Heart right ventricle (tissue), 16 donors: ENCODE data around the gene ABAT. TPM values are rescaled to one million over a fixed set of nuclear protein-coding genes. Genes with fewer than 3 reads are reported as not detected.
A peak's percentile ranks its signal among the peaks of the same experiment; 100 is the strongest.

Experiments
- ATAC-seq, 8 donors: fragments of 200-7000 bp; cut with Tn5 transposase; one replicate each; pipeline ENCODE4 v1.9.1; 2020; ENCODE audit warnings: mild to moderate bottlenecking in 8 of 8, moderate library complexity in 8 of 8, moderate number of reproducible peaks in 1 of 8
- DNase-seq, 2 donors: peaks; one replicate each; pipeline ENCODE4 v3.0.0-alpha.2; 2020
- H3K27ac ChIP-seq, 10 donors: fragments of 200-600 bp; sonication (generic) in 2 of 10; one replicate each; pipeline versions ENCODE4 v1.5.0 to v1.8.0; 2020 to 2022; ENCODE audit warnings: mild to moderate bottlenecking in 3 of 10
- H3K27me3 ChIP-seq, 7 donors: fragments of 200-600 bp; one replicate each; pipeline ENCODE4 v1.8.0; 2021 to 2022; ENCODE audit warnings: mild to moderate bottlenecking in 2 of 7
- H3K36me3 ChIP-seq, 9 donors: fragments of 200-600 bp; sonication (generic) in 1 of 9; one replicate each; pipeline versions ENCODE4 v1.5.0 to v1.8.0; 2020 to 2022; ENCODE audit warnings: mild to moderate bottlenecking in 2 of 9
- H3K4me1 ChIP-seq, 9 donors: fragments of 200-600 bp; sonication (generic) in 1 of 9; one replicate each; pipeline versions ENCODE4 v1.5.0 to v1.8.0; 2020 to 2022; ENCODE audit warnings: mild to moderate bottlenecking in 4 of 9
- H3K4me3 ChIP-seq, 10 donors: fragments of 200-600 bp; sonication (generic) in 2 of 10; one replicate each; pipeline versions ENCODE4 v1.5.0 to v1.8.0; 2020 to 2022; ENCODE audit warnings: mild to moderate bottlenecking in 7 of 10, moderate library complexity in 2 of 10
- H3K9me3 ChIP-seq, 11 donors: fragments of 200-600 bp in 10 of 11; sonication (generic) in 2 of 11; one replicate each; pipeline versions ENCODE4 v1.5.0 to v1.8.0; 2013 to 2022; ENCODE audit warnings: mild to moderate bottlenecking in 2 of 11, control low read depth in 1 of 11, moderate library complexity in 1 of 11
- WGBS, 2 donors: extraction: QIAGEN DNeasy Blood & Tissue Kit; methylation state at CpG; one replicate each; pipeline ENCODE4 v1.1.7; 2013; ENCODE audit warnings: inconsistent platforms in 1 of 2; 5-methylcytosine and 5-hydroxymethylcytosine counted together
- intact Hi-C, 10 donors: fragments of 100-400 bp; cut with DNase I; formaldehyde crosslinking; loops; one replicate each; pipeline versions ENCODE4 v1.11.1 to v1.14.2; 2022
- polyA plus RNA-seq, 2 donors: library from polyadenylated mRNA; stranded (reverse); fragments of 200-250 nt; gene quantifications; one replicate each; pipeline ENCODE4 v1.2.3, GENCODE V29; 2013
- total RNA-seq, 10 donors: library from RNA; stranded (reverse); fragmentation: NEBNext Ultra II Directional in 3 of 10; extraction: Animal tissue kit (Norgen Biotek cat#: 25700) in 3 of 10; gene quantifications; one replicate each; pipeline versions ENCODE4 v1.2.1 to v1.2.4, GENCODE V29; 2021 to 2023
- TF ChIP-seq, protein P1 (sequence below), 9 donors: fragments of 200-600 bp; sonication (generic) in 2 of 9; IDR thresholded peaks; one replicate each; pipeline versions ENCODE4 v1.5.0 to v1.8.0; 2021 to 2022; ENCODE audit warnings: antibody characterized with exemption in 9 of 9, mild to moderate bottlenecking in 5 of 9, moderate library complexity in 1 of 9
- donor health status: Arrhythmogenic right ventricular cardiomyopathy.
- donor health status: ischemic (EF 13 %, LVEDD 7.1; RV severe dilation, severe dysfunction).
- donor health status: healthy with polysubstance abuse.
- donor health status: DM: no; HTN: yes; CAD: no.
- donor health status: DM: no; HTN: no; CAD: no.
- donor health status: ischemic (EF 25% LVEDD 6.9; RV normal size, moderate dysfunction).
- donor health status: ischemic (EF 25% LVEDD 5.7; RV mildly dilated, moderate dysfunction).
- donor health status: healthy.
- donor health status: DM: yes; HTN: yes; CAD: no.
- donor health status: Ischemic cardiomyopathy.
- donor health status: ischemic (EF 35%, LVEDD 5.7; RV mildly dilated, moderate dysfunction).
- donor health status: nonischemic (EF 11% LVEDD 7.7; RV severe dilation, severe dysfunction).
- donor health status: DM: yes; HTN: yes; CAD: no.
- donor health status: PGD.
- donor health status: ischemic (EF 29% LVEDD 5.4; RV normal size, mild dysfunction).
- donor health status: nonischemic (EF 23%, LVEDD 6.1; RV moderate dilation, normal function).

The ABAT gene
- total and polyA plus RNA-seq, 12 donors: 2.2 to 35.9 (median 14.0) TPM

DNA sequence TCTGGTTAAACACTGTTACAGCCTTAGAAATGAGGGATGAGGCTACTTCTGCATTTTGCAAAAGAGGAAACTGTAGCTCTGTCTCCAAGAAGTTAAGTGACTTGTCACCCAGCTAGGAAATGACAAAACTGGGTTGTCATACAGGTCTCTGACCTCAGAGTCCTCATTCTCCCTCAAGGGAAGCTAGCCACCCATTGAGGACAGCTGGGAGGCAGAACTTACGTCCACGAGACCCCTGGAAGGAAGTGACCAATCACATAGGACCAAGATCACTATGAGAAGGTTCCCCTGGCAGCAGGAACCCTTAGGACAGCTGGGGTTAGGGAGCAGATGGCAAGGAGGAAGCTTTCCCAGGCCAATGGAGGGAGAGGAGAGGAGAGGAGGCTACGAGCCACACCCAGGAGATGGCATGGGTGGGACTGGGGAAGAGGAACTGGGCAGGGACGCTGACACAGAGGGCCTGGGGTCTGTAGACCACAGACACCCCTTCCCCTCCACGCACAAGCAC is 41.7 kb upstream of the ABAT start:
- Histone ChIP-seq H3K36me3 (peaks cover 0 to 100% (median 68%) of the 10 kb centered on the region in 9 donors), H3K27ac (peak overlapping the region in 7 of 10 donors; percentile 0 to 93 (median 63)), H3K27me3 (no peaks in the 10 kb centered on the region), H3K4me3 (no peak overlapping the region), H3K9me3 (no peaks in the 10 kb centered on the region), H3K4me1 (peaks cover 0 to 23% (median 0%) of the 10 kb centered on the region in 9 donors)
- DNase-seq: peak in 1 of 2 donors; percentile 34
- ATAC-seq: peak; percentile 56 to 86 (median 76)
- 73 to 82% methylated on average over 5 of the region's 5 CpGs for WGBS, 2 donors
- intact Hi-C loops: no loop called here
- TF ChIP-seq, protein P1, sequence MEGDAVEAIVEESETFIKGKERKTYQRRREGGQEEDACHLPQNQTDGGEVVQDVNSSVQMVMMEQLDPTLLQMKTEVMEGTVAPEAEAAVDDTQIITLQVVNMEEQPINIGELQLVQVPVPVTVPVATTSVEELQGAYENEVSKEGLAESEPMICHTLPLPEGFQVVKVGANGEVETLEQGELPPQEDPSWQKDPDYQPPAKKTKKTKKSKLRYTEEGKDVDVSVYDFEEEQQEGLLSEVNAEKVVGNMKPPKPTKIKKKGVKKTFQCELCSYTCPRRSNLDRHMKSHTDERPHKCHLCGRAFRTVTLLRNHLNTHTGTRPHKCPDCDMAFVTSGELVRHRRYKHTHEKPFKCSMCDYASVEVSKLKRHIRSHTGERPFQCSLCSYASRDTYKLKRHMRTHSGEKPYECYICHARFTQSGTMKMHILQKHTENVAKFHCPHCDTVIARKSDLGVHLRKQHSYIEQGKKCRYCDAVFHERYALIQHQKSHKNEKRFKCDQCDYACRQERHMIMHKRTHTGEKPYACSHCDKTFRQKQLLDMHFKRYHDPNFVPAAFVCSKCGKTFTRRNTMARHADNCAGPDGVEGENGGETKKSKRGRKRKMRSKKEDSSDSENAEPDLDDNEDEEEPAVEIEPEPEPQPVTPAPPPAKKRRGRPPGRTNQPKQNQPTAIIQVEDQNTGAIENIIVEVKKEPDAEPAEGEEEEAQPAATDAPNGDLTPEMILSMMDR (IDR thresholded peaks at IDR 0.05): no peak

DNA sequence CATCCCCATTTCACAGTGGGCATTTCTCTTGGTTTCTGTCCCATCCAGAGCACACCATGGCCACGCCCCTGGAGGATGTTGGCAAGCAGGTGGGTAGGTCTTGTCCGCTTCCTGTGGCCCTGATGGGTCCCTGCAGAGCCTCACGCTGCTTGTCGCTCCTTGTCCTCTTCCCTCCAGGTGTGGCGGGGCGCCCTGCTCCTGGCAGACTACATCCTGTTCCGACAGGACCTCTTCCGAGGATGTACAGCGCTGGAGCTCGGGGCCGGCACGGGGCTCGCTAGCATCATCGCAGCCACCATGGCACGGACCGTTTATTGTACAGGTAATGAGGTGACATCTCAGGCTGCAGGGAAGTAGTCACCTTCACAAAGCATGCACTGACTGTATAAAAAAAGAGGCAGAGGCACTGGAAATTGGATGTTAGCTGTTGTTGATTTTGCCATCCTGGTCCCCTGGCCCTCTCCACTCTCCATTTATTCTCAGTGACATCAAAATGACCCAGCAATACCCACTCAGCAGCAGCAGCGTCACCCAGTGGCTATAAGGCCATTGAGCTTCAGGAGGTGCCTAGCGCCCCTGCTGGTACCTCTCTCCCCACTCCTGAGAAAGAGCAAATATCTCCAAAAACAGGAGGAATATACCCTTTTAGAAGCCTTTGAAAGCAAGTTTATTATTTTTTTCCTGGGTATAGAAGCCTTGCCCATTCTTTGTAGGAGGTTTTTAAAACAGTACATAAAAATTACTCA is 39.3 kb upstream of the ABAT start:
- H3K36me3 ChIP-seq: peaks cover 4 to 100% (median 60%) of the 10 kb centered on the region in 9 donors
- ATAC-seq (no peak), DNase-seq (no peak)
- 82 to 85% methylated on average over 18 of the region's 18 CpGs for WGBS, 2 donors
- no peaks in the 10 kb centered on the region for H3K27me3 ChIP-seq
- H3K9me3 ChIP-seq: no peaks in the 10 kb centered on the region
- no peak overlapping the region for H3K4me3 ChIP-seq
- H3K27ac ChIP-seq: no peak overlapping the region
- intact Hi-C loops: no loop called here
- TF ChIP-seq, protein P1 (IDR thresholded peaks at IDR 0.05): peak in 5 of 9 donors; percentile 7 to 44 (median 29)
- peaks cover 0 to 23% (median 0%) of the 10 kb centered on the region in 9 donors for H3K4me1 ChIP-seq

DNA sequence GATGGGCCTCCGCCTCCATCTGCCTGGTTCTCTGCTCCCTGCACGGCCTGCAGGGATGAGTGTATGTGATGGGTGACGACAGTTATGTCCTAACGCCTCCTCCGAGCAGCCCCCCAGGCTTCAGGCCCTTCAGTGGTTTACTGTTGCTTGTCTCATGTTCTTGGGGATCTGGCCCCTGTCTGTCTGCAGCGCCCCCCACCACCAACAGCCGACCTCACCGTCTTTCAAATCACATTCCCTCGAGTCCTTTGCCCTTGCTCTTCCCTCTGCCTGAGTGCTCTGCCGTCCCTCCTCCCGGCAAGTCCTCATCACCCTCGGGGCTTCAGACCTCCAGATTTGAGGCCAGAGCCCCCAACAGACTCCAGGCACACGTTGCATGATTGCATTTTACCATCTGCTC is 34.7 kb upstream of the ABAT start:
- Histone ChIP-seq H3K9me3 (no peaks in the 10 kb centered on the region), H3K4me3 (no peak overlapping the region), H3K36me3 (peaks cover 4 to 95% (median 75%) of the 10 kb centered on the region in 9 donors), H3K4me1 (peaks cover 0 to 8% (median 0%) of the 10 kb centered on the region in 9 donors), H3K27me3 (no peaks in the 10 kb centered on the region), H3K27ac (no peak overlapping the region)
- ATAC-seq (no peak), DNase-seq (no peak)
- 71 to 72% methylated on average over 13 of the region's 13 CpGs for WGBS, 2 donors
- intact Hi-C loops: no loop called here
- TF ChIP-seq, protein P1 (IDR thresholded peaks at IDR 0.05): no peak

DNA sequence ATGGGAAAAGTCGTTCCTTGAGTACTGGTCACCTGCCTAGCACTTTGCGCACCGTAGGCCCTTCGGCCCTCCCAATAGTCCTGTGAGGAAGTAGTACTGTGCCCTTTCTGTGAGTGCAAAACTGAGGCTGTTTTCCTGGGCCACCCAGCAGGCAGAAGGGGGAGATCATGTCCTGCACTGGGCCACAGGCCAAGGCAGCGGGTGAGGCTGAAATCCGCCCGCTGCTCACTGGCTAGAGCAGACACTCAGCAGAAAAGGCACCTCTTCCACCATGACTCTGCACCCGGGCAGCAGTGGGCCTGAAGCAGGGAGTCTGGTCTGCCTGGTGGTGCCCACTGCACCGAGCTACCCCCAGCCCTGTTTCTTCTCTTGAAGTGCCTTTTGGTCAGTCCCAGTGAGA is 32.7 kb upstream of the ABAT start:
- Histone ChIP-seq H3K27me3 (no peaks in the 10 kb centered on the region), H3K4me3 (no peak overlapping the region), H3K36me3 (peaks cover 3 to 95% (median 69%) of the 10 kb centered on the region in 9 donors), H3K9me3 (no peaks in the 10 kb centered on the region), H3K4me1 (peaks cover 0 to 9% (median 0%) of the 10 kb centered on the region in 9 donors), H3K27ac (no peak overlapping the region)
- DNase-seq (no peak), ATAC-seq (peak in 1 of 8 donors; percentile 23)
- TF ChIP-seq, protein P1 (IDR thresholded peaks at IDR 0.05): no peak
- intact Hi-C loops: no loop called here
- 75 to 77% methylated on average over 9 of the region's 9 CpGs for WGBS, 2 donors
